Heart left ventricle (tissue), 16 donors: Measurements from ENCODE around the gene FNDC3B. TPM values are rescaled to one million over a fixed set of nuclear protein-coding genes. Genes with fewer than 3 reads are reported as not detected.

Source experiments
- ATAC-seq, 4 donors: fragments of 200-7000 bp; cut with Tn5 transposase; one replicate each; pipeline ENCODE4 v1.9.1; 2020 to 2022; ENCODE audit warnings: moderate library complexity in 4 of 4, mild to moderate bottlenecking in 3 of 4, moderate number of reproducible peaks in 1 of 4
- DNase-seq, 5 donors: peaks; one replicate each; pipeline ENCODE4 v3.0.0-alpha.2; 2020
- H3K27ac ChIP-seq, 12 donors: fragments of 200-600 bp; sonication (generic) in 4 of 12; one replicate each; pipeline versions ENCODE4 v1.5.0 to v1.8.0; 2016 to 2022; ENCODE audit warnings: mild to moderate bottlenecking in 2 of 12
- H3K27me3 ChIP-seq, 9 donors: fragments of 200-600 bp; sonication (generic) in 2 of 9; one replicate each; pipeline versions ENCODE4 v1.5.1 to v1.8.0; 2016 to 2022; ENCODE audit warnings: mild to moderate bottlenecking in 3 of 9
- H3K36me3 ChIP-seq, 9 donors: fragments of 200-600 bp; sonication (generic) in 2 of 9; one replicate each; pipeline versions ENCODE4 v1.5.0 to v1.8.0; 2018 to 2022; ENCODE audit warnings: mild to moderate bottlenecking in 2 of 9
- H3K4me1 ChIP-seq, 12 donors: fragments of 200-600 bp; sonication (generic) in 4 of 12; one replicate each; pipeline versions ENCODE4 v1.5.0 to v1.8.0; 2016 to 2022; ENCODE audit warnings: mild to moderate bottlenecking in 3 of 12
- H3K4me3 ChIP-seq, 12 donors: fragments of 200-600 bp; sonication (generic) in 4 of 12; one replicate each; pipeline versions ENCODE4 v1.5.0 to v1.8.0; 2017 to 2022; ENCODE audit warnings: mild to moderate bottlenecking in 9 of 12, moderate library complexity in 4 of 12
- H3K9me3 ChIP-seq, 12 donors: fragments of 200-600 bp; sonication (generic) in 4 of 12; one replicate each; pipeline versions ENCODE4 v1.5.0 to v1.8.0; 2016 to 2022; ENCODE audit warnings: mild to moderate bottlenecking in 1 of 12
- POLR2A ChIP-seq, 2 donors: fragments of 450-650 bp; IDR thresholded peaks; one replicate each; pipeline ENCODE4 v1.6.1; 2017; ENCODE audit warnings: antibody characterized with exemption in 2 of 2, mild to moderate bottlenecking in 2 of 2, moderate library complexity in 2 of 2
- WGBS, 4 donors: extraction: QIAGEN DNeasy Blood & Tissue Kit in 2 of 4; methylation state at CpG; one replicate each; pipeline versions ENCODE4 v1.1.5 to v1.1.7; 2013 to 2018; 5-methylcytosine and 5-hydroxymethylcytosine counted together
- intact Hi-C, 10 donors: fragments of 100-400 bp; cut with DNase I; formaldehyde crosslinking; loops; one replicate each; pipeline versions ENCODE4 v1.11.1 to v1.14.2; 2022
- polyA plus RNA-seq, 2 donors: library from polyadenylated mRNA; stranded (reverse); fragments of 200-250 nt; gene quantifications; one replicate each; pipeline ENCODE4 v1.2.3, GENCODE V29; 2013
- total RNA-seq, 9 donors: library from RNA; depleted of rRNA in 2 of 9; stranded (reverse); fragments of >200 nt in 2 of 9; fragmentation: NEBNext Ultra II Directional in 3 of 9; extraction: Animal tissue kit (Norgen Biotek cat#: 25700) in 3 of 9; gene quantifications; one replicate each; pipeline versions ENCODE4 v1.1.0 to v1.2.4, GENCODE V29; 2016 to 2023
- TF ChIP-seq, protein P1 (sequence below), 12 donors: fragments of 200-600 bp; sonication (generic) in 4 of 12; IDR thresholded peaks; one replicate each; pipeline versions ENCODE4 v1.5.0 to v1.8.0; 2018 to 2022; ENCODE audit warnings: antibody characterized with exemption in 12 of 12, mild to moderate bottlenecking in 5 of 12
- donor health status: ischemic (EF 13 %, LVEDD 7.1; RV severe dilation, severe dysfunction).
- donor health status: healthy with polysubstance abuse.
- donor health status: DM: no; HTN: yes; CAD: no.
- donor health status: DM: no; HTN: no; CAD: no.
- donor health status: ischemic (EF 25% LVEDD 6.9; RV normal size, moderate dysfunction).
- donor health status: ischemic (EF 25% LVEDD 5.7; RV mildly dilated, moderate dysfunction).
- donor health status: healthy.
- donor health status: DM: yes; HTN: yes; CAD: no.
- donor health status: ischemic (EF 35%, LVEDD 5.7; RV mildly dilated, moderate dysfunction).
- donor health status: nonischemic (EF 11% LVEDD 7.7; RV severe dilation, severe dysfunction).
- donor health status: DM: yes; HTN: yes; CAD: no.
- donor health status: PGD.
- donor health status: ischemic (EF 29% LVEDD 5.4; RV normal size, mild dysfunction).
- donor health status: nonischemic (EF 23%, LVEDD 6.1; RV moderate dilation, normal function).

FNDC3B gene
- total and polyA plus RNA-seq, 11 donors, result 9.4 to 113 (median 68.2) TPM

DNA sequence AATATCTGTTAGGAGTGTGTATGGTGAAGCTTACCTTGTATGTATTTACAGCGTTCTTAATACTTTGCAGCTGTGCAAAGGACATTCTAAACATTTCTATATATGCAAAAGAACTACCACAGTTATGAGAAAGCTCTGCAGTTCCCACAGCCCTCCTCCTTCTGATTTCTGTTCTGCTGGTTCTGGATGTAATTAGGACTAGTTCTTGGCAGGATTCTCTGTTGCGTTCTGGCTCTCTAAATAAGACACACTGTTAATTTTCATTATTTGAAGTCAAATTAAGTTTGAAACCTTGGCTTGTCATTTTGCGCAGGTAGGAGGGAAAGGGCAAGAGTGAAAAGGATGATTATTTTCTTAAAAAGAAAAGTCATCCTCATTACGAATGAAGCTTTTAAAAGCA lies 76.4 kb downstream of the FNDC3B start:
- Histone ChIP-seq H3K4me3 (no peak overlapping the region), H3K4me1 (peaks cover 0 to 19% (median 8%) of the 10 kb centered on the region in 12 donors), H3K36me3 (peaks cover 0 to 74% (median 47%) of the 10 kb centered on the region in 9 donors), H3K9me3 (no peaks in the 10 kb centered on the region), H3K27ac (no peak overlapping the region), H3K27me3 (no peaks in the 10 kb centered on the region)
- TF ChIP-seq, protein P1, sequence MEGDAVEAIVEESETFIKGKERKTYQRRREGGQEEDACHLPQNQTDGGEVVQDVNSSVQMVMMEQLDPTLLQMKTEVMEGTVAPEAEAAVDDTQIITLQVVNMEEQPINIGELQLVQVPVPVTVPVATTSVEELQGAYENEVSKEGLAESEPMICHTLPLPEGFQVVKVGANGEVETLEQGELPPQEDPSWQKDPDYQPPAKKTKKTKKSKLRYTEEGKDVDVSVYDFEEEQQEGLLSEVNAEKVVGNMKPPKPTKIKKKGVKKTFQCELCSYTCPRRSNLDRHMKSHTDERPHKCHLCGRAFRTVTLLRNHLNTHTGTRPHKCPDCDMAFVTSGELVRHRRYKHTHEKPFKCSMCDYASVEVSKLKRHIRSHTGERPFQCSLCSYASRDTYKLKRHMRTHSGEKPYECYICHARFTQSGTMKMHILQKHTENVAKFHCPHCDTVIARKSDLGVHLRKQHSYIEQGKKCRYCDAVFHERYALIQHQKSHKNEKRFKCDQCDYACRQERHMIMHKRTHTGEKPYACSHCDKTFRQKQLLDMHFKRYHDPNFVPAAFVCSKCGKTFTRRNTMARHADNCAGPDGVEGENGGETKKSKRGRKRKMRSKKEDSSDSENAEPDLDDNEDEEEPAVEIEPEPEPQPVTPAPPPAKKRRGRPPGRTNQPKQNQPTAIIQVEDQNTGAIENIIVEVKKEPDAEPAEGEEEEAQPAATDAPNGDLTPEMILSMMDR (IDR thresholded peaks at IDR 0.05), result no peak
- no peak for TF ChIP-seq POLR2A (IDR thresholded peaks at IDR 0.05)
- no peak for DNase-seq
- no peak for ATAC-seq
- intact Hi-C loops, result loop anchor here in 1 of 10 donors (10.0 kb wide), 1 partner anchor 71 kb away; no protein-coding TSS in a partner anchor
- 62 to 78% (median 70%) methylated on average over 4 of the region's 4 CpGs for WGBS, 4 donors

DNA sequence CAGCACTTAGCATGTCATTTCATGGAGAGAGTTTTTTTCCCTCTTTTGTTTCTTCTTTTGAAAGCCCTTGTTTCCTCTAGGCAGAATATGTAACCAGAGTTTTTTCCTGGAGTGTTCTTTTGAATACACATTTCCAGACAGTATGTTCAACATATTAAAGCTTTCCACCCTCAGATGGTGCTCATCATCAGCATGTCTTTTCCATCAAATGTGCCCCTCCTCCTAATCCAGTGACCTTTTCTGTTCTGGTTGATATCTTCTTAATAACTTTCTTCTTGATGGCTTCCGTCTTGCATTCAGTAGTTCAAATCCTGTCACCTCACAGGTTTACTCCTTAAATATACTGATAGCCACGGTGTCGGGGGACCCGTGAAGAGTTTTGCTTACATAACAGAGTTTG lies 78.6 kb downstream of the FNDC3B start:
- WGBS, 4 donors, result 66 to 82% (median 71%) methylated on average over 4 of the region's 4 CpGs
- TF ChIP-seq, protein P1 (IDR thresholded peaks at IDR 0.05), result no peak
- TF ChIP-seq POLR2A (IDR thresholded peaks at IDR 0.05), result no peak
- H3K27ac ChIP-seq, result no peak overlapping the region
- no peak for ATAC-seq
- no peak overlapping the region for H3K4me3 ChIP-seq
- H3K9me3 ChIP-seq, result no peaks in the 10 kb centered on the region
- DNase-seq, result no peak
- H3K36me3 ChIP-seq, result peaks cover 0 to 73% (median 43%) of the 10 kb centered on the region in 9 donors
- intact Hi-C loops, result loop anchor here in 1 of 10 donors (10.0 kb wide), 1 partner anchor 73 kb away; no protein-coding TSS in a partner anchor
- no peaks in the 10 kb centered on the region for H3K27me3 ChIP-seq
- peaks cover 0 to 36% (median 16%) of the 10 kb centered on the region in 12 donors for H3K4me1 ChIP-seq

DNA sequence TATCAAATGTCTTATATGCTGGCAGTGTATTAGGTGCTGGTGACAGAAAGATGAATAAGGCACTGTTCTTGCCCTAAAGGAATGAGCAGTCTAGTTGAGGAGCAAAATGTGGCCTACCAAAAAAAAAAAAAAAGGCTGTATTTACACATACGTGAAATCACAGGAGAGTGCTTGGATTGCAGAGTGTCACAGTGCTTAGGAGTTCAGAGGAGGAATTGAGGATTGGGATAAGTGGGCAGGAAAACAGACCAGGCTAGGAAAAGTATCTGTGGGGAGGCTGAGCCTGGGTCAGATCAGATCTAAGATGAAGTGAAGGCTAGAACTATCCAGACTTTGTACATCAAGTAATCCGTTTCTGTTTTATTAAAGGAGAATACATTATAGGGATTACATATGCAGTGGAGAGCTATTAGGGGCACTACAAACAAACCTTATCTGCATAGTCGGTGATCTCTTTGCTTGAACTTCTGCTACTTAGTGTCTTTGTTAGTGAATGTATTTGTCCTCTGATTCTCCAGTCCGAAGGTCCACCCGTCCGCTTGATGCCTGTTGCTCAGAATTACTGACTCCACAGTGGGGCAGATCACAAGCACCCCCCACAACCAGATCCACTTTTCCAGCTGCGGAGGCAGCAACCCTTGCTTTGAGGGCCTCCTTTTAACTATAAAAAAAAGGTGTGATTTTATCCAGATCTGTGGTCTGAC lies 80.0 kb downstream of the FNDC3B start:
- 68 to 79% (median 77%) methylated on average over 7 of the region's 7 CpGs for WGBS, 4 donors
- H3K4me1 ChIP-seq, result peaks cover 0 to 39% (median 20%) of the 10 kb centered on the region in 12 donors

DNA sequence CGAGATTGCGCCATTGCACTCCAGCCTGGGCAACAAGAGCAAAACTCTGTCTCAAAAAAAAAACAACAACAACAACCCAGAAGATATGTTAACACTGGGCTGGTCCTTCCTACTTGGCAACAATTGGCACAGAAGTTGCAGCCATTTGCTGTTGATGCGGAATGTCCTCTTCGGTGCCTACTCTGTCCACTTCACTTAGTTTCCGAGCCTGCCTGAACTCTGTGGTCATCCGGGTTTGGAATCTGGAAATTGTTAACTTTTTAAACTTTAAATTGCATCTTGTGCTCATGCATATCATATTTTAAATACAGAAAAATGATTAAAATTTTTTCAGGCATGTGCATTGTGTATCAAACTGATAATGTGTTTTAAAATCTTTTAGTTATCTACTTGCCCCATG lies 81.5 kb downstream of the FNDC3B start:
- intact Hi-C loops, result loop anchor here in 2 of 10 donors (10.0 kb wide), 1 partner anchor 76 kb away; no protein-coding TSS in a partner anchor
- H3K9me3 ChIP-seq, result no peaks in the 10 kb centered on the region
- ATAC-seq (no peak), DNase-seq (no peak)
- no peak overlapping the region for H3K4me3 ChIP-seq
- peaks cover 0 to 66% (median 32%) of the 10 kb centered on the region in 9 donors for H3K36me3 ChIP-seq
- peaks cover 6 to 46% (median 29%) of the 10 kb centered on the region in 12 donors for H3K4me1 ChIP-seq
- TF ChIP-seq POLR2A (IDR thresholded peaks at IDR 0.05), result no peak
- TF ChIP-seq, protein P1 (IDR thresholded peaks at IDR 0.05), result no peak
- 80 to 94% (median 90%) methylated on average over 6 of the region's 6 CpGs for WGBS, 4 donors
- H3K27ac ChIP-seq, result peak overlapping the region in 1 of 12 donors; percentile 9
- H3K27me3 ChIP-seq, result no peaks in the 10 kb centered on the region

More for the DNA sequence above, 80.0 kb downstream of the FNDC3B start:
- H3K27me3 ChIP-seq, result no peaks in the 10 kb centered on the region
- intact Hi-C loops, result loop anchor here in 1 of 10 donors (10.0 kb wide), 1 partner anchor 75 kb away; no protein-coding TSS in a partner anchor
- H3K4me3 ChIP-seq, result no peak overlapping the region
- TF ChIP-seq, protein P1 (IDR thresholded peaks at IDR 0.05), result no peak
- TF ChIP-seq POLR2A (IDR thresholded peaks at IDR 0.05), result no peak
- DNase-seq (no peak), ATAC-seq (no peak)
- H3K36me3 ChIP-seq, result peaks cover 0 to 74% (median 41%) of the 10 kb centered on the region in 9 donors
- H3K9me3 ChIP-seq, result no peaks in the 10 kb centered on the region
- no peak overlapping the region for H3K27ac ChIP-seq
